ENCODE data around the gene B3GNT7. TPM values are rescaled to one million over a fixed set of nuclear protein-coding genes. Genes with fewer than 3 reads are reported as not detected.

The B3GNT7 gene
- total RNA-seq, 1 donor from 2014 or later, result 0.90 TPM

DNA sequence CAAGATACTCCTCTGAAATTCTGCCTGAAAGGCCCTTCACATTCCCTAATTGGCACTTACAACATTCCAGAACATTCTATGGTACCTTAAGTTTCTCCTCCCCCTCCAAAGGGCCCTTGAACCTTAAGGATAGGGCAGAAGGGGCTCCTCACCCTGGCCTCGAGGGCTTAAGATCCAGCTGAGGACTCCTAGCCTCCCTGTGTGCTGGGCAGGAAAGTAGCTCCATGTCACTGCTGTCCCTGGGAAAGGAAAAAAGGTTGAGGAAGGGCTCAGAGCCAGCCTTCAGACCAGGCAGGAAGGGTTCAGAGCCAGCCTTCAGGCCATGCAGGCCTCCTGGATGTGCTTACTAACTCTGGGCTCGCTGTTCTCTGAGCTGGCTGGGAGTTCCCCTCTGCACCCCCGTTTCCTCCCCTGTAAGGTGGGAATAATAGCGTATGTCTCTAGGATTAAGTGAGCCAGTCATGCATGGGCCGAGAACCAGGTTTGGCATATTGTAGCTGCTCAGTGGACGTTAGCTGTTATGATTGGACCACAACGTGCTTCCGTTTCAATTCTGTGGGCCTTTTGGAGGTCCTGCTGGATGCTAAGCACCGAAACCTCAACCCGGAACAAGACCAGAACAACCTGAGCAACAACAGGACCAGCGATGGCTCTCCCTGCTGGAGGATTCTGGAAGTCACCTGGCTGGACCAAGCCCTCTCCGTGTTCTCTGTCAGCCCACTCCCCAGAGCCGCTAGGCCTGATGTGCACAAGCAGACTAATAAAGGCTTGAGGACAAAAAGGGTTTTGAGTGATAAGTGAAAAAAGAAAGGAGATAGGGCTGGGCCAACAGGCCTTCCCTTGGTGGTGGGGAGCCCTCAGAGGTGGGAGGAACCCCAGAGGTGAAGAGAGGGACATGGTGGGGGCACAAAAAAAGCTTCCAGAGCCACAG lies 1.0 kb upstream of the B3GNT7 start:
- peaks cover 37% of the 10 kb centered on the region for H3K27me3 Mint-ChIP-seq (ENCODE audit: insufficient read depth, low read depth)
- Histone ChIP-seq H3K4me2 (peak overlapping the region; percentile 83), H3K9ac (no peak overlapping the region), H3K27ac (no peak overlapping the region), H3K79me2 (ENCODE audit: low read depth) (no peaks in the 10 kb centered on the region), H3K4me3 (no peak overlapping the region), H3K36me3 (no peaks in the 10 kb centered on the region), H3F3A (ENCODE audit: low read depth) (peaks cover 13% of the 10 kb centered on the region), H2AFZ (replicated peaks) (peak overlapping the region; percentile 88), H4K20me1 (ENCODE audit: low read depth) (no peaks in the 10 kb centered on the region), H3K9me3 (ENCODE audit: low read depth) (no peaks in the 10 kb centered on the region), H3K4me1 (peaks cover 11% of the 10 kb centered on the region), H3K27me3 (peaks cover 34% of the 10 kb centered on the region)
- H3K4me3 Mint-ChIP-seq, result peak overlapping the region; percentile 76
- H3K36me3 Mint-ChIP-seq, result no peaks in the 10 kb centered on the region
- H3K4me1 Mint-ChIP-seq, result peaks cover 15% of the 10 kb centered on the region
- no peaks in the 10 kb centered on the region for H3K9me3 Mint-ChIP-seq
- DNase-seq (ENCODE audit: low spot score), result peak; percentile 61
- H3K27ac Mint-ChIP-seq, result no peak overlapping the region
- TF ChIP-seq EZH2 (IDR thresholded peaks at IDR 0.05) (no peak), EZH2phosphoT487 (IDR thresholded peaks at IDR 0.05) (no peak)
- TF ChIP-seq, protein P1, sequence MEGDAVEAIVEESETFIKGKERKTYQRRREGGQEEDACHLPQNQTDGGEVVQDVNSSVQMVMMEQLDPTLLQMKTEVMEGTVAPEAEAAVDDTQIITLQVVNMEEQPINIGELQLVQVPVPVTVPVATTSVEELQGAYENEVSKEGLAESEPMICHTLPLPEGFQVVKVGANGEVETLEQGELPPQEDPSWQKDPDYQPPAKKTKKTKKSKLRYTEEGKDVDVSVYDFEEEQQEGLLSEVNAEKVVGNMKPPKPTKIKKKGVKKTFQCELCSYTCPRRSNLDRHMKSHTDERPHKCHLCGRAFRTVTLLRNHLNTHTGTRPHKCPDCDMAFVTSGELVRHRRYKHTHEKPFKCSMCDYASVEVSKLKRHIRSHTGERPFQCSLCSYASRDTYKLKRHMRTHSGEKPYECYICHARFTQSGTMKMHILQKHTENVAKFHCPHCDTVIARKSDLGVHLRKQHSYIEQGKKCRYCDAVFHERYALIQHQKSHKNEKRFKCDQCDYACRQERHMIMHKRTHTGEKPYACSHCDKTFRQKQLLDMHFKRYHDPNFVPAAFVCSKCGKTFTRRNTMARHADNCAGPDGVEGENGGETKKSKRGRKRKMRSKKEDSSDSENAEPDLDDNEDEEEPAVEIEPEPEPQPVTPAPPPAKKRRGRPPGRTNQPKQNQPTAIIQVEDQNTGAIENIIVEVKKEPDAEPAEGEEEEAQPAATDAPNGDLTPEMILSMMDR (IDR thresholded peaks at IDR 0.05), result peak; percentile 47

DNA sequence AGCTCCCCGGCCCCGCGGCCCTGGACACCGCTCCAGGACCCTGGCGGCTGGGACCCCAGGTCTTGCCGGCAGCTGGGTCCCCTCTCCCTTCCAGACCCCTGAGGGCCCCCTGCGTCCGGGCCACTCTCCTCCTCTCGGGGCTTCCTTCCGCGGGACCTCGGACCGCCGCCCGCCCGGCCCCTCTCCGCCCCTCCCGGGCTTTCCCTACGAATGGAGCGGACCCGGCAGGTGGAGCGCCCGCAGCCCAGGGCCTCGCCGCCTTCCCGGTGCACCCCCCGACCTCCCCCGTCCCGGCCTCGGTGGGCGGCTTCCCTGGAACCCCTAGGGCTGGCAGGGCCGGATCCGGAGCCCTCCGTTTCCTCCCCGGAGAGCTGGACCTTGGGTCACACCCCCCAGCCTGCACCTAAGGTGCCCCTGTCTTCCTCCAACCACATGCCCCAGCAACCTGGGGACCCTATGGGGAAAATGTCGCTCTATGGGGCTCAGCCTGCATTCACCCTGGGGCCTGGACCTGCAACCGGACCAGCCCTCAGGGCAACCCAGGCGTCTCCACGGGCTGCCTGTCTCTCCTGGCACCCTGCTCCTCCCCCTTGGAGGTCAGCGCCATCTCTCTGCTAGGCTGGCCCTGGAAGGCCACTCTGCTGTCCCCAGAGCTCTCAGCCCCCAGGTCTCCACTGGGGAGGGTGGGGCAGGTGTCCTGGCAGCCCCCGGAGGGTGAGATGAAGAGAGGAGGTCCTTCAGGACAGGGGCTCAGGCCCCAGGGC lies 730 bp downstream of the B3GNT7 start:
- no peak overlapping the region for H3K27ac Mint-ChIP-seq
- H3K9me3 Mint-ChIP-seq, result no peaks in the 10 kb centered on the region
- Histone ChIP-seq H3K27ac (no peak overlapping the region), H3K4me3 (peak overlapping the region; percentile 55), H3K36me3 (no peaks in the 10 kb centered on the region), H3K27me3 (peaks cover 34% of the 10 kb centered on the region), H3K4me1 (peaks cover 22% of the 10 kb centered on the region), H3F3A (ENCODE audit: low read depth) (peaks cover 21% of the 10 kb centered on the region), H3K4me2 (peak overlapping the region; percentile 83), H3K9me3 (ENCODE audit: low read depth) (no peaks in the 10 kb centered on the region), H3K79me2 (ENCODE audit: low read depth) (no peaks in the 10 kb centered on the region), H3K9ac (no peak overlapping the region), H2AFZ (replicated peaks) (peak overlapping the region; percentile 88), H4K20me1 (ENCODE audit: low read depth) (no peaks in the 10 kb centered on the region)
- peak overlapping the region; percentile 63 for H3K4me3 Mint-ChIP-seq
- peaks cover 23% of the 10 kb centered on the region for H3K4me1 Mint-ChIP-seq
- peak; percentile 81 for TF ChIP-seq EZH2 (IDR thresholded peaks at IDR 0.05)
- peak; percentile 67 for TF ChIP-seq EZH2phosphoT487 (IDR thresholded peaks at IDR 0.05)
- TF ChIP-seq, protein P1 (IDR thresholded peaks at IDR 0.05), result no peak
- no peak for DNase-seq (ENCODE audit: low spot score)
- peaks cover 39% of the 10 kb centered on the region for H3K27me3 Mint-ChIP-seq (ENCODE audit: insufficient read depth, low read depth)
- no peaks in the 10 kb centered on the region for H3K36me3 Mint-ChIP-seq

DNA sequence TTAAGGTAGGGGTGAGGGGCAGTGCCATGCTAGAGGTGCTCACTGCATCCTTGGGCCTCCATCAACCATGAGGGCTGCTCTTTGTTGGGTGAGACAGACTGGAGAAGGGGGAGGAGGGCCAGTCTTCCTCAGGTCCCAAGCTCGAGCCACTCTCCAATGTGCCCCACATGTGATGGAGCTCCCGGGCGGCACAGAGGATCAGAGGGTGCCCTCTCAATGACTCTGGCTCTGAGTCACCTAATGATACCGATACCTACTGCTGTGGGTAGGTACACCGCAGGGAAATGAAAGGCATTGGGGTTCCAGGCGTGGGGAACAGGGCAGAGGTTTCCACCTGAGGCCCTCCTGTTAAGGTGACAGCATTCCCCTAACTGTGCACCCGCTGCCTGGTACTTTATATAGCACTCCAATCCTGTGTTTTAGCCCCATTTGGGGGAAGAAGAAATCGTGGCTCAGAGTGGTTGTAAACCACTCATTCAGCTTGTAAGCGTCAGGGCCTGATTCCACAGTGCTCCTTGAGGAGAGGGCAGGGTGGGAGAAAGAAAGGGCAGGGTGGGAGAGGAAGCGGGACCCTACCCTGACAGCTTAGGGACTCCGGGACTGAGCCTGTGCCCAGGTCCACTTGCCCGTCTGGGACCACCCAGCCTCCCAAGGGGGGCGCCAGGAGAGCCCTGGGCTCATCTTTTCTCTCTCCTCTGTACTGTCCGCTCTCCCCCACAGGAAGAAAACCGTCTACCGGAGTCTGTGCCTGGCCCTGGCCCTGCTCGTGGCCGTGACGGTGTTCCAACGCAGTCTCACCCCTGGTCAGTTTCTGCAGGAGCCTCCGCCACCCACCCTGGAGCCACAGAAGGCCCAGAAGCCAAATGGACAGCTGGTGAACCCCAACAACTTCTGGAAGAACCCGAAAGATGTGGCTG lies 1.8 kb downstream of the B3GNT7 start:
- H3K36me3 ChIP-seq, result no peaks in the 10 kb centered on the region
- peaks cover 39% of the 10 kb centered on the region for H3K27me3 Mint-ChIP-seq (ENCODE audit: insufficient read depth, low read depth)
- H3K4me3 Mint-ChIP-seq, result peak overlapping the region; percentile 73
- no peaks in the 10 kb centered on the region for H3K36me3 Mint-ChIP-seq
- H3K4me1 ChIP-seq, result peaks cover 28% of the 10 kb centered on the region
- H3F3A ChIP-seq (ENCODE audit: low read depth), result peaks cover 24% of the 10 kb centered on the region
- H3K27ac Mint-ChIP-seq, result no peak overlapping the region
- H3K27ac ChIP-seq, result no peak overlapping the region
- H3K4me1 Mint-ChIP-seq, result peaks cover 25% of the 10 kb centered on the region
- H2AFZ ChIP-seq (replicated peaks), result no peak overlapping the region
- no peak overlapping the region for H3K4me3 ChIP-seq
- no peaks in the 10 kb centered on the region for H3K9me3 ChIP-seq (ENCODE audit: low read depth)
- H3K4me2 ChIP-seq, result no peak overlapping the region
- H3K9ac ChIP-seq, result no peak overlapping the region
- H3K27me3 ChIP-seq, result peaks cover 34% of the 10 kb centered on the region
- H3K9me3 Mint-ChIP-seq, result no peaks in the 10 kb centered on the region
- no peak for DNase-seq (ENCODE audit: low spot score)
- no peaks in the 10 kb centered on the region for H3K79me2 ChIP-seq (ENCODE audit: low read depth)
- no peaks in the 10 kb centered on the region for H4K20me1 ChIP-seq (ENCODE audit: low read depth)
- no peak for TF ChIP-seq EZH2 (IDR thresholded peaks at IDR 0.05)
- TF ChIP-seq, protein P1 (IDR thresholded peaks at IDR 0.05), result no peak
- no peak for TF ChIP-seq EZH2phosphoT487 (IDR thresholded peaks at IDR 0.05)

Measured in neural progenitor cell (in vitro differentiated cells).